Glutamatergic neuron (in vitro differentiated cells): ENCODE results near the gene EFHD2. TPM values are rescaled to one million over a fixed set of nuclear protein-coding genes. Genes with fewer than 3 reads are reported as not detected.
"Not testable (repeated sequence)": the region's sequence is repeated elsewhere in the genome, so short reads cannot be mapped to it uniquely, and the experiment has no call there.

ENCODE experiments used
- DNase-seq: peaks from one replicate; pipeline ENCODE4 v3.0.0; 2022
- H3K27ac Mint-ChIP-seq: one replicate; pipeline ENCODE4 v1.8.0; 2020; ENCODE audit warnings: mild to moderate bottlenecking, mixed read lengths, inconsistent platforms; ENCODE audit not compliant: unreplicated experiment
- H3K27me3 Mint-ChIP-seq: one replicate; pipeline ENCODE4 v1.8.0; 2020; ENCODE audit warnings: mild to moderate bottlenecking, moderate library complexity, mixed read lengths, inconsistent platforms; ENCODE audit not compliant: unreplicated experiment
- H3K36me3 Mint-ChIP-seq: one replicate; pipeline ENCODE4 v1.8.0; 2020; ENCODE audit warnings: mild to moderate bottlenecking, mixed read lengths, inconsistent platforms; ENCODE audit not compliant: unreplicated experiment
- H3K4me1 Mint-ChIP-seq: one replicate; pipeline ENCODE4 v1.8.0; 2020; ENCODE audit warnings: mild to moderate bottlenecking, low read depth, mixed read lengths, inconsistent platforms; ENCODE audit not compliant: unreplicated experiment
- H3K4me3 Mint-ChIP-seq: one replicate; pipeline ENCODE4 v1.8.0; 2020; ENCODE audit warnings: mild to moderate bottlenecking, mixed read lengths, inconsistent platforms; ENCODE audit not compliant: unreplicated experiment
- H3K9me3 Mint-ChIP-seq: one replicate; pipeline ENCODE4 v1.8.0; 2020; ENCODE audit warnings: mild to moderate bottlenecking, moderate library complexity, mixed read lengths, inconsistent platforms; ENCODE audit not compliant: unreplicated experiment
- CTCF ChIP-seq: fragments of 200-600 bp; sonication (generic); IDR thresholded peaks from one replicate; pipeline ENCODE4 v1.5.0; 2021; ENCODE audit not compliant: partially characterized antibody, unreplicated experiment
- total RNA-seq: library from RNA; stranded (reverse); fragmentation: NEBNext Ultra II Directional; extraction: Animal tissue kit (Norgen Biotek cat#: 25700); gene quantifications from one replicate; pipeline ENCODE4 v1.2.1, GENCODE V29; 2021; ENCODE audit not compliant: unreplicated experiment

Gene EFHD2
- total RNA-seq, 1 donor from 2014 or later: 2.6 TPM

- no peak for TF ChIP-seq CTCF
These were observed 15.3 kb downstream of the EFHD2 start for GRCh38 chr1:15424981-15425380.

GRCh38 chr1:15425521-15425920 lies 15.8 kb downstream of the EFHD2 start:
- no peaks in the 10 kb centered on the region for H3K36me3 Mint-ChIP-seq
- H3K9me3 Mint-ChIP-seq: peaks cover 2% of the 10 kb centered on the region
- DNase-seq: no peak
- H3K4me3 Mint-ChIP-seq: no peak overlapping the region
- TF ChIP-seq CTCF: no peak
- peaks cover 8% of the 10 kb centered on the region for H3K4me1 Mint-ChIP-seq
- no peak overlapping the region for H3K27ac Mint-ChIP-seq
- H3K27me3 Mint-ChIP-seq: peaks cover 9% of the 10 kb centered on the region

More at GRCh38 chr1:15424981-15425380, 15.3 kb downstream of the EFHD2 start:
- no peak for DNase-seq
- peaks cover 8% of the 10 kb centered on the region for H3K4me1 Mint-ChIP-seq
- peaks cover 9% of the 10 kb centered on the region for H3K27me3 Mint-ChIP-seq
- no peaks in the 10 kb centered on the region for H3K36me3 Mint-ChIP-seq
- no peak overlapping the region for H3K27ac Mint-ChIP-seq
- peaks cover 2% of the 10 kb centered on the region for H3K9me3 Mint-ChIP-seq
- no peak overlapping the region for H3K4me3 Mint-ChIP-seq

- Mint-ChIP-seq H3K27me3 (peaks cover 9% of the 10 kb centered on the region), H3K4me3 (no peak overlapping the region), H3K36me3 (no peaks in the 10 kb centered on the region), H3K27ac (peak overlapping the region; percentile 62), H3K4me1 (peaks cover 8% of the 10 kb centered on the region), H3K9me3 (peaks cover 2% of the 10 kb centered on the region)
- DNase-seq: no peak
- no peak for TF ChIP-seq CTCF
These were observed 16.3 kb downstream of the EFHD2 start for GRCh38 chr1:15425958-15426357.

- no peak for DNase-seq
- H3K27ac Mint-ChIP-seq: no peak overlapping the region
- H3K27me3 Mint-ChIP-seq: peaks cover 9% of the 10 kb centered on the region
- peaks cover 2% of the 10 kb centered on the region for H3K9me3 Mint-ChIP-seq
- H3K4me1 Mint-ChIP-seq: peaks cover 8% of the 10 kb centered on the region
- TF ChIP-seq CTCF: no peak
- H3K4me3 Mint-ChIP-seq: no peak overlapping the region
- H3K36me3 Mint-ChIP-seq: no peaks in the 10 kb centered on the region
These were observed 17.0 kb downstream of the EFHD2 start for GRCh38 chr1:15426492-15427279.

- Mint-ChIP-seq H3K4me3 (no peak overlapping the region), H3K36me3 (no peaks in the 10 kb centered on the region), H3K27me3 (peaks cover 8% of the 10 kb centered on the region), H3K9me3 (peaks cover 5% of the 10 kb centered on the region), H3K27ac (no peak overlapping the region), H3K4me1 (peaks cover 9% of the 10 kb centered on the region)
- TF ChIP-seq CTCF: no peak
- no peak for DNase-seq
These were observed 17.6 kb downstream of the EFHD2 start for GRCh38 chr1:15427280-15427666.

- H3K27me3 Mint-ChIP-seq: peaks cover 10% of the 10 kb centered on the region
- not testable (repeated sequence) for H3K4me1 Mint-ChIP-seq, H3K9me3 Mint-ChIP-seq, H3K36me3 Mint-ChIP-seq, DNase-seq, H3K27ac Mint-ChIP-seq, H3K4me3 Mint-ChIP-seq
These were observed 18.6 kb downstream of the EFHD2 start for GRCh38 chr1:15428252-15428651.
